K562 (cell line): ENCODE results near the gene SMG6. TPM values are rescaled to one million over a fixed set of nuclear protein-coding genes. Genes with fewer than 3 reads are reported as not detected.

ENCODE experiments used
- ARID1B ChIP-seq: fragments of 450-650 bp; IDR thresholded peaks from 2 replicates; pipeline ENCODE4 v1.6.1; 2016; ENCODE audit warnings: antibody characterized with exemption, mild to moderate bottlenecking, inconsistent platforms
- HDAC2 ChIP-seq: fragments of 450-650 bp; IDR thresholded peaks from 2 replicates; pipeline ENCODE4 v1.6.1; 2016; ENCODE audit warnings: mild to moderate bottlenecking
- HDGF ChIP-seq: fragments of 450-650 bp; IDR thresholded peaks from 2 replicates; pipeline ENCODE4 v1.6.1; 2016
- MEIS2 ChIP-seq: fragments of 450-650 bp; IDR thresholded peaks from 2 replicates; pipeline ENCODE4 v1.6.1; 2014; ENCODE audit warnings: mild to moderate bottlenecking; ENCODE audit not compliant: partially characterized antibody
- SPI1 ChIP-seq: IDR thresholded peaks from 2 replicates; pipeline ENCODE4 v1.6.1; 2011; ENCODE audit warnings: low read depth, low read length, control low read depth, borderline replicate concordance
- ZZZ3 ChIP-seq: fragments of 450-650 bp; IDR thresholded peaks from 2 replicates; pipeline ENCODE4 v1.6.1; 2016; ENCODE audit warnings: antibody characterized with exemption, mild to moderate bottlenecking, moderate library complexity
- polyA plus RNA-seq, 8 experiments: library from polyadenylated mRNA; depleted of rRNA in 4 of 8; stranded (reverse) in 5 of 8; unstranded in 3 of 8; fragments of >200 nt; fragmentation: Nextera tagmentation in 2 of 8; fragmentation: Illumina TruSeq in 1 of 8; extraction: Ambion mirVana in 2 of 8; extraction: Trizol in 1 of 8; gene quantifications; 2 replicates each; pipeline versions ENCODE4 v1.2.1 to v1.2.3, GENCODE V29; 2011 to 2014; ENCODE audit warnings: inconsistent platforms in 1 of 8, missing spikeins in 1 of 8
- total RNA-seq, 7 experiments: library from RNA; depleted of rRNA in 6 of 7; stranded (reverse); fragments of >200 nt in 6 of 7; fragmentation: Illumina TruSeq in 2 of 7; extraction: Trizol in 2 of 7; gene quantifications; 2 replicates each; pipeline versions ENCODE4 v1.2.1 to v1.2.3, GENCODE V29; 2011 to 2021; ENCODE audit warnings: low replicate concordance in 1 of 7
- TF ChIP-seq, protein P1 (sequence below): fragments of 250-450 bp; sonication (Bioruptor Pico); IDR thresholded peaks from 2 replicates; pipeline ENCODE4 v1.8.0; 2021; ENCODE audit warnings: mild to moderate bottlenecking, moderate library complexity
- TF ChIP-seq, protein P2 (sequence below): fragments of 450-650 bp; IDR thresholded peaks from 2 replicates; pipeline ENCODE4 v1.6.1; 2016; ENCODE audit warnings: mild to moderate bottlenecking, moderate library complexity
- TF ChIP-seq, protein P3 (sequence below), 2 experiments: IDR thresholded peaks in 1 of 2; conservative IDR thresholded peaks in 1 of 2; 2 replicates each; pipeline ENCODE4 v1.6.1; 2016; ENCODE audit warnings: low read depth in 2 of 2, mild to moderate bottlenecking in 1 of 2, missing compliant biosample characterization in 1 of 2, missing genetic modification characterization in 1 of 2, moderate library complexity in 1 of 2

Gene SMG6
- total and polyA plus RNA-seq, 9 of the 15 experiments (the other 6 are each of a cell fraction or from before 2014, with no cell fraction given), result 0.44 to 13.9 (median 6.0) TPM

DNA sequence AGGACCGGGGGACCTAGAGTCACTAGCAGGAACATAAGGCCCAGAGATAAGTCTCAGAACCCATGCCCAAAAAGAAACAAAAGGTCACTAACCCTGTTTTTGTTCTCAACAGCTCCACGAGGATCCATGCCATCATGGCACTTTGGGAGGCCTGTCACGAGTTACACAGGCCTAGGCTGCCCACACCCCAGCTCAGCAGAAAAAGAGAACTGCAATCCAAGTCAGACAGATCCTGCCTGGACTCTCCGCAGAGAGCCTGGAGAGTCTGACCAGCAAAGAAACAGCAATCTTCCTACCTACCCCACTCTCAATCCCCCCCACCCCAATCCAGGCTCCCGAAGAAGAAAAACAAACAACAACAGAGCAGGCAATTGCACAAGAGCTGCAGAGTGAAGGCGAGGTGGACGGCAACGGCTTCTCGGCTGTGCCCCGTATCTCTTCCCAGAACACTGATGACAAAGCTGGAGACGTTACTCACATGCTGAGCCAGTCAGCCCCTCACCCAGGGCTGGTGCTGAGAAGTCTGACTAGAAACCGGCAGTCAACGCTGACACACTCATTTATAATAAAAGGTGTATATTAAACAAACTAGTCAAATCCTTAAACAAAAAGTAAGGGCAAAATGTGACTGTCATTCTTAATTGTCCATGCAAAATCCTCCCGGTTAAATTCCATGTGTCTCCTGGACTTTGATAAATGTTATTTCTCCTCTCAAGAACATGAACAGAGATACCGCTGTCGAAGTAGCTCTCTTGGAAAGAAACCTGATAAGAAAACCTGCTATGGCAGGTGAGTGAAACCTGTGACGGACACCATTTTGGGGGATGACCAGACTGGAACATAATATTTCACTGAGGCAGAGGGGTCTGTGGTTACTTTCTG, 89.3 kb downstream of the SMG6 start (continued):
- TF ChIP-seq, protein P1, sequence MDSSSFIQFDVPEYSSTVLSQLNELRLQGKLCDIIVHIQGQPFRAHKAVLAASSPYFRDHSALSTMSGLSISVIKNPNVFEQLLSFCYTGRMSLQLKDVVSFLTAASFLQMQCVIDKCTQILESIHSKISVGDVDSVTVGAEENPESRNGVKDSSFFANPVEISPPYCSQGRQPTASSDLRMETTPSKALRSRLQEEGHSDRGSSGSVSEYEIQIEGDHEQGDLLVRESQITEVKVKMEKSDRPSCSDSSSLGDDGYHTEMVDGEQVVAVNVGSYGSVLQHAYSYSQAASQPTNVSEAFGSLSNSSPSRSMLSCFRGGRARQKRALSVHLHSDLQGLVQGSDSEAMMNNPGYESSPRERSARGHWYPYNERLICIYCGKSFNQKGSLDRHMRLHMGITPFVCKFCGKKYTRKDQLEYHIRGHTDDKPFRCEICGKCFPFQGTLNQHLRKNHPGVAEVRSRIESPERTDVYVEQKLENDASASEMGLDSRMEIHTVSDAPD (CRISPR knock-in tag), result no peak
- 0 out of 2 replicates have a peak, but pooled peaks have one; percentile 26 for TF ChIP-seq ARID1B
- no peak for TF ChIP-seq HDAC2
- TF ChIP-seq MEIS2, result peak; percentile 11
- peak; percentile 29; the same call in 1 of the 2 replicates for TF ChIP-seq SPI1
- TF ChIP-seq ZZZ3, result no peak
- TF ChIP-seq, protein P2, sequence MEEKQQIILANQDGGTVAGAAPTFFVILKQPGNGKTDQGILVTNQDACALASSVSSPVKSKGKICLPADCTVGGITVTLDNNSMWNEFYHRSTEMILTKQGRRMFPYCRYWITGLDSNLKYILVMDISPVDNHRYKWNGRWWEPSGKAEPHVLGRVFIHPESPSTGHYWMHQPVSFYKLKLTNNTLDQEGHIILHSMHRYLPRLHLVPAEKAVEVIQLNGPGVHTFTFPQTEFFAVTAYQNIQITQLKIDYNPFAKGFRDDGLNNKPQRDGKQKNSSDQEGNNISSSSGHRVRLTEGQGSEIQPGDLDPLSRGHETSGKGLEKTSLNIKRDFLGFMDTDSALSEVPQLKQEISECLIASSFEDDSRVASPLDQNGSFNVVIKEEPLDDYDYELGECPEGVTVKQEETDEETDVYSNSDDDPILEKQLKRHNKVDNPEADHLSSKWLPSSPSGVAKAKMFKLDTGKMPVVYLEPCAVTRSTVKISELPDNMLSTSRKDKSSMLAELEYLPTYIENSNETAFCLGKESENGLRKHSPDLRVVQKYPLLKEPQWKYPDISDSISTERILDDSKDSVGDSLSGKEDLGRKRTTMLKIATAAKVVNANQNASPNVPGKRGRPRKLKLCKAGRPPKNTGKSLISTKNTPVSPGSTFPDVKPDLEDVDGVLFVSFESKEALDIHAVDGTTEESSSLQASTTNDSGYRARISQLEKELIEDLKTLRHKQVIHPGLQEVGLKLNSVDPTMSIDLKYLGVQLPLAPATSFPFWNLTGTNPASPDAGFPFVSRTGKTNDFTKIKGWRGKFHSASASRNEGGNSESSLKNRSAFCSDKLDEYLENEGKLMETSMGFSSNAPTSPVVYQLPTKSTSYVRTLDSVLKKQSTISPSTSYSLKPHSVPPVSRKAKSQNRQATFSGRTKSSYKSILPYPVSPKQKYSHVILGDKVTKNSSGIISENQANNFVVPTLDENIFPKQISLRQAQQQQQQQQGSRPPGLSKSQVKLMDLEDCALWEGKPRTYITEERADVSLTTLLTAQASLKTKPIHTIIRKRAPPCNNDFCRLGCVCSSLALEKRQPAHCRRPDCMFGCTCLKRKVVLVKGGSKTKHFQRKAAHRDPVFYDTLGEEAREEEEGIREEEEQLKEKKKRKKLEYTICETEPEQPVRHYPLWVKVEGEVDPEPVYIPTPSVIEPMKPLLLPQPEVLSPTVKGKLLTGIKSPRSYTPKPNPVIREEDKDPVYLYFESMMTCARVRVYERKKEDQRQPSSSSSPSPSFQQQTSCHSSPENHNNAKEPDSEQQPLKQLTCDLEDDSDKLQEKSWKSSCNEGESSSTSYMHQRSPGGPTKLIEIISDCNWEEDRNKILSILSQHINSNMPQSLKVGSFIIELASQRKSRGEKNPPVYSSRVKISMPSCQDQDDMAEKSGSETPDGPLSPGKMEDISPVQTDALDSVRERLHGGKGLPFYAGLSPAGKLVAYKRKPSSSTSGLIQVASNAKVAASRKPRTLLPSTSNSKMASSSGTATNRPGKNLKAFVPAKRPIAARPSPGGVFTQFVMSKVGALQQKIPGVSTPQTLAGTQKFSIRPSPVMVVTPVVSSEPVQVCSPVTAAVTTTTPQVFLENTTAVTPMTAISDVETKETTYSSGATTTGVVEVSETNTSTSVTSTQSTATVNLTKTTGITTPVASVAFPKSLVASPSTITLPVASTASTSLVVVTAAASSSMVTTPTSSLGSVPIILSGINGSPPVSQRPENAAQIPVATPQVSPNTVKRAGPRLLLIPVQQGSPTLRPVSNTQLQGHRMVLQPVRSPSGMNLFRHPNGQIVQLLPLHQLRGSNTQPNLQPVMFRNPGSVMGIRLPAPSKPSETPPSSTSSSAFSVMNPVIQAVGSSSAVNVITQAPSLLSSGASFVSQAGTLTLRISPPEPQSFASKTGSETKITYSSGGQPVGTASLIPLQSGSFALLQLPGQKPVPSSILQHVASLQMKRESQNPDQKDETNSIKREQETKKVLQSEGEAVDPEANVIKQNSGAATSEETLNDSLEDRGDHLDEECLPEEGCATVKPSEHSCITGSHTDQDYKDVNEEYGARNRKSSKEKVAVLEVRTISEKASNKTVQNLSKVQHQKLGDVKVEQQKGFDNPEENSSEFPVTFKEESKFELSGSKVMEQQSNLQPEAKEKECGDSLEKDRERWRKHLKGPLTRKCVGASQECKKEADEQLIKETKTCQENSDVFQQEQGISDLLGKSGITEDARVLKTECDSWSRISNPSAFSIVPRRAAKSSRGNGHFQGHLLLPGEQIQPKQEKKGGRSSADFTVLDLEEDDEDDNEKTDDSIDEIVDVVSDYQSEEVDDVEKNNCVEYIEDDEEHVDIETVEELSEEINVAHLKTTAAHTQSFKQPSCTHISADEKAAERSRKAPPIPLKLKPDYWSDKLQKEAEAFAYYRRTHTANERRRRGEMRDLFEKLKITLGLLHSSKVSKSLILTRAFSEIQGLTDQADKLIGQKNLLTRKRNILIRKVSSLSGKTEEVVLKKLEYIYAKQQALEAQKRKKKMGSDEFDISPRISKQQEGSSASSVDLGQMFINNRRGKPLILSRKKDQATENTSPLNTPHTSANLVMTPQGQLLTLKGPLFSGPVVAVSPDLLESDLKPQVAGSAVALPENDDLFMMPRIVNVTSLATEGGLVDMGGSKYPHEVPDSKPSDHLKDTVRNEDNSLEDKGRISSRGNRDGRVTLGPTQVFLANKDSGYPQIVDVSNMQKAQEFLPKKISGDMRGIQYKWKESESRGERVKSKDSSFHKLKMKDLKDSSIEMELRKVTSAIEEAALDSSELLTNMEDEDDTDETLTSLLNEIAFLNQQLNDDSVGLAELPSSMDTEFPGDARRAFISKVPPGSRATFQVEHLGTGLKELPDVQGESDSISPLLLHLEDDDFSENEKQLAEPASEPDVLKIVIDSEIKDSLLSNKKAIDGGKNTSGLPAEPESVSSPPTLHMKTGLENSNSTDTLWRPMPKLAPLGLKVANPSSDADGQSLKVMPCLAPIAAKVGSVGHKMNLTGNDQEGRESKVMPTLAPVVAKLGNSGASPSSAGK, result 0 out of 2 replicates have a peak, but pooled peaks have one; percentile 18
- TF ChIP-seq, protein P3, sequence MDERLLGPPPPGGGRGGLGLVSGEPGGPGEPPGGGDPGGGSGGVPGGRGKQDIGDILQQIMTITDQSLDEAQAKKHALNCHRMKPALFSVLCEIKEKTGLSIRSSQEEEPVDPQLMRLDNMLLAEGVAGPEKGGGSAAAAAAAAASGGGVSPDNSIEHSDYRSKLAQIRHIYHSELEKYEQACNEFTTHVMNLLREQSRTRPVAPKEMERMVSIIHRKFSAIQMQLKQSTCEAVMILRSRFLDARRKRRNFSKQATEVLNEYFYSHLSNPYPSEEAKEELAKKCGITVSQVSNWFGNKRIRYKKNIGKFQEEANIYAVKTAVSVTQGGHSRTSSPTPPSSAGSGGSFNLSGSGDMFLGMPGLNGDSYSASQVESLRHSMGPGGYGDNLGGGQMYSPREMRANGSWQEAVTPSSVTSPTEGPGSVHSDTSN (CRISPR knock-in tag; IDR thresholded peaks at IDR 0.05; ENCODE audit: low read depth), result no peak
- TF ChIP-seq, protein P3 (tag; conservative IDR thresholded peaks at IDR 0.05; ENCODE audit: low read depth), result 0 out of 2 replicates have a peak, but pooled peaks have one; percentile 18
- TF ChIP-seq HDGF, result 0 out of 2 replicates have a peak, but pooled peaks have one; percentile 20
